HEK293 (cell line): ENCODE results near the gene TPD52L2.

ENCODE experiments used
- CTCF ChIA-PET: fragments of 350-600 bp; formaldehyde crosslinking; extraction: SDS; loops from one replicate; lab custom pipeline; 2021; ENCODE audit warnings: antibody characterized with exemption; lab: Yijun Ruan, JAX
- POLR2A ChIA-PET: fragments of 300-600 bp; formaldehyde crosslinking; extraction: SDS; loops from one replicate; lab custom pipeline; 2020; ENCODE audit warnings: antibody characterized with exemption, inconsistent platforms; lab: Yijun Ruan, JAX
- H3K27ac ChIP-seq: fragments of 200-500 bp; sonication (Bioruptor generic); 2 replicates; pipeline ENCODE4 v1.5.1; 2014; ENCODE audit warnings: low read depth, low read length, control low read depth, inconsistent platforms; ENCODE audit errors: extremely low read depth
- H3K36me3 ChIP-seq, 2 experiments: fragments of 200-500 bp in 1 of 2; sonication (Bioruptor generic) in 1 of 2; 1 replicate in 1 of 2; 2 replicates in 1 of 2; pipeline ENCODE4 v1.5.1; 2014 to 2017; ENCODE audit warnings: inconsistent platforms in 2 of 2, low read length in 2 of 2; ENCODE audit not compliant: control insufficient read depth in 2 of 2, insufficient read depth in 1 of 2
- H3K4me1 ChIP-seq: fragments of 200-500 bp; sonication (Bioruptor generic); 2 replicates; pipeline ENCODE4 v1.5.1; 2014; ENCODE audit warnings: mild to moderate bottlenecking, low read length, inconsistent platforms; ENCODE audit not compliant: control insufficient read depth, insufficient read depth
- H3K4me3 ChIP-seq: 2 replicates; pipeline ENCODE4 v1.5.1; 2011; ENCODE audit warnings: low read depth, mild to moderate bottlenecking, control low read depth, low read length, moderate library complexity
- H3K9me3 ChIP-seq: fragments of 200-500 bp; sonication (Bioruptor generic); 2 replicates; pipeline ENCODE4 v1.5.1; 2014; ENCODE audit warnings: low read depth, low read length, inconsistent platforms; ENCODE audit not compliant: control insufficient read depth, insufficient read depth
- GLIS1 ChIP-seq: fragments of 450-650 bp; formaldehyde crosslinking; IDR thresholded peaks from 2 replicates; pipeline ENCODE4 v1.5.1; 2016; ENCODE audit warnings: missing biosample characterization, missing genetic modification characterization
- GLIS2 ChIP-seq: fragments of 450-650 bp; formaldehyde crosslinking; IDR thresholded peaks from 2 replicates; pipeline ENCODE4 v1.5.1; 2016; ENCODE audit warnings: missing biosample characterization, missing genetic modification characterization
- HOXD13 ChIP-seq: sonication (generic); formaldehyde crosslinking; IDR thresholded peaks from 2 replicates; pipeline ENCODE4 v1.8.0; 2022; ENCODE audit warnings: missing genetic modification reagents, borderline replicate concordance
- MYNN ChIP-seq: fragments of 450-650 bp; formaldehyde crosslinking; IDR thresholded peaks from 2 replicates; pipeline ENCODE4 v1.5.1; 2016; ENCODE audit warnings: missing biosample characterization, missing genetic modification characterization, borderline replicate concordance
- ZBTB21 ChIP-seq: fragments of 450-650 bp; formaldehyde crosslinking; IDR thresholded peaks from 2 replicates; pipeline ENCODE4 v1.5.1; 2017; ENCODE audit warnings: missing biosample characterization, missing genetic modification characterization
- ZFP3 ChIP-seq: fragments of 450-650 bp; formaldehyde crosslinking; IDR thresholded peaks from 2 replicates; pipeline ENCODE4 v1.5.1; 2016; ENCODE audit warnings: low read depth, missing biosample characterization, missing genetic modification characterization
- ZNF114 ChIP-seq: fragments of 450-650 bp; formaldehyde crosslinking; IDR thresholded peaks from 2 replicates; pipeline ENCODE4 v1.5.0; 2017; ENCODE audit warnings: missing biosample characterization, missing genetic modification characterization
- ZNF155 ChIP-seq: fragments of 450-650 bp; formaldehyde crosslinking; IDR thresholded peaks from 2 replicates; pipeline ENCODE4 v1.5.1; 2016; ENCODE audit warnings: missing biosample characterization, missing genetic modification characterization
- ZNF157 ChIP-seq: fragments of 450-650 bp; formaldehyde crosslinking; IDR thresholded peaks from 2 replicates; pipeline ENCODE4 v1.5.1; 2016; ENCODE audit warnings: missing biosample characterization, missing genetic modification characterization
- ZNF18 ChIP-seq: fragments of 450-650 bp; formaldehyde crosslinking; IDR thresholded peaks from 2 replicates; pipeline ENCODE4 v1.5.1; 2016; ENCODE audit warnings: missing biosample characterization, missing genetic modification characterization
- ZNF202 ChIP-seq: fragments of 450-650 bp; formaldehyde crosslinking; IDR thresholded peaks from 2 replicates; pipeline ENCODE4 v1.5.1; 2016; ENCODE audit warnings: missing biosample characterization, missing genetic modification characterization, borderline replicate concordance
- ZNF221 ChIP-seq: fragments of 450-650 bp; formaldehyde crosslinking; IDR thresholded peaks from 2 replicates; pipeline ENCODE4 v1.5.1; 2017; ENCODE audit warnings: missing biosample characterization, missing genetic modification characterization, borderline replicate concordance
- ZNF366 ChIP-seq: fragments of 450-650 bp; formaldehyde crosslinking; conservative IDR thresholded peaks from 2 replicates; pipeline ENCODE4 v1.5.1; 2016; ENCODE audit warnings: missing biosample characterization, missing genetic modification characterization
- ZNF394 ChIP-seq: fragments of 450-650 bp; formaldehyde crosslinking; IDR thresholded peaks from 2 replicates; pipeline ENCODE4 v1.5.1; 2016; ENCODE audit warnings: missing biosample characterization, missing genetic modification characterization, mild to moderate bottlenecking, moderate library complexity, borderline replicate concordance
- ZNF433 ChIP-seq: fragments of 450-650 bp; formaldehyde crosslinking; IDR thresholded peaks from 2 replicates; pipeline ENCODE4 v1.5.1; 2016; ENCODE audit warnings: missing biosample characterization, missing genetic modification characterization, low read depth
- ZNF48 ChIP-seq: fragments of 450-650 bp; formaldehyde crosslinking; IDR thresholded peaks from 2 replicates; pipeline ENCODE4 v1.5.1; 2016; ENCODE audit warnings: missing biosample characterization, missing genetic modification characterization
- ZSCAN16 ChIP-seq: fragments of 450-650 bp; formaldehyde crosslinking; IDR thresholded peaks from 2 replicates; pipeline ENCODE4 v1.5.1; 2016; ENCODE audit warnings: missing biosample characterization, missing genetic modification characterization
- TF ChIP-seq, protein P1 (sequence below): fragments of 450-650 bp; formaldehyde crosslinking; IDR thresholded peaks from 2 replicates; pipeline ENCODE4 v1.5.1; 2017; ENCODE audit warnings: missing biosample characterization, missing genetic modification characterization
- TF ChIP-seq, protein P2 (sequence below): fragments of 450-650 bp; formaldehyde crosslinking; IDR thresholded peaks from 2 replicates; pipeline ENCODE4 v1.5.1; 2016; ENCODE audit warnings: missing biosample characterization, missing genetic modification characterization
- TF ChIP-seq, protein P3 (sequence below): fragments of 450-650 bp; formaldehyde crosslinking; IDR thresholded peaks from 2 replicates; pipeline ENCODE4 v1.5.1; 2016; ENCODE audit warnings: missing biosample characterization, missing genetic modification characterization, low read depth
- TF ChIP-seq, protein P4 (sequence below): fragments of 450-650 bp; formaldehyde crosslinking; IDR thresholded peaks from 2 replicates; pipeline ENCODE4 v1.5.1; 2016; ENCODE audit warnings: missing biosample characterization, missing genetic modification characterization
- TF ChIP-seq, protein P5 (sequence below): fragments of 450-650 bp; IDR thresholded peaks from 2 replicates; pipeline ENCODE4 v1.5.1; 2018; ENCODE audit warnings: missing biosample characterization, mild to moderate bottlenecking, missing genetic modification characterization

The TPD52L2 gene

GRCh38 chr20:63856098-63856511 is 9.0 kb upstream of the TPD52L2 start:
- Histone ChIP-seq H3K27ac (no peak overlapping the region), H3K4me1 (no peaks in the 10 kb centered on the region), H3K9me3 (no peaks in the 10 kb centered on the region), H3K4me3 (no peak overlapping the region), H3K36me3 (no peaks in the 10 kb centered on the region)
- TF ChIP-seq ZBTB21 (tag by site-specific recombination) = no peak
- TF ChIP-seq, protein P1, sequence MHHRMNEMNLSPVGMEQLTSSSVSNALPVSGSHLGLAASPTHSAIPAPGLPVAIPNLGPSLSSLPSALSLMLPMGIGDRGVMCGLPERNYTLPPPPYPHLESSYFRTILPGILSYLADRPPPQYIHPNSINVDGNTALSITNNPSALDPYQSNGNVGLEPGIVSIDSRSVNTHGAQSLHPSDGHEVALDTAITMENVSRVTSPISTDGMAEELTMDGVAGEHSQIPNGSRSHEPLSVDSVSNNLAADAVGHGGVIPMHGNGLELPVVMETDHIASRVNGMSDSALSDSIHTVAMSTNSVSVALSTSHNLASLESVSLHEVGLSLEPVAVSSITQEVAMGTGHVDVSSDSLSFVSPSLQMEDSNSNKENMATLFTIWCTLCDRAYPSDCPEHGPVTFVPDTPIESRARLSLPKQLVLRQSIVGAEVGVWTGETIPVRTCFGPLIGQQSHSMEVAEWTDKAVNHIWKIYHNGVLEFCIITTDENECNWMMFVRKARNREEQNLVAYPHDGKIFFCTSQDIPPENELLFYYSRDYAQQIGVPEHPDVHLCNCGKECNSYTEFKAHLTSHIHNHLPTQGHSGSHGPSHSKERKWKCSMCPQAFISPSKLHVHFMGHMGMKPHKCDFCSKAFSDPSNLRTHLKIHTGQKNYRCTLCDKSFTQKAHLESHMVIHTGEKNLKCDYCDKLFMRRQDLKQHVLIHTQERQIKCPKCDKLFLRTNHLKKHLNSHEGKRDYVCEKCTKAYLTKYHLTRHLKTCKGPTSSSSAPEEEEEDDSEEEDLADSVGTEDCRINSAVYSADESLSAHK = no peak
- TF ChIP-seq ZSCAN16 (tag by site-specific recombination) = no peak
- TF ChIP-seq, protein P2, sequence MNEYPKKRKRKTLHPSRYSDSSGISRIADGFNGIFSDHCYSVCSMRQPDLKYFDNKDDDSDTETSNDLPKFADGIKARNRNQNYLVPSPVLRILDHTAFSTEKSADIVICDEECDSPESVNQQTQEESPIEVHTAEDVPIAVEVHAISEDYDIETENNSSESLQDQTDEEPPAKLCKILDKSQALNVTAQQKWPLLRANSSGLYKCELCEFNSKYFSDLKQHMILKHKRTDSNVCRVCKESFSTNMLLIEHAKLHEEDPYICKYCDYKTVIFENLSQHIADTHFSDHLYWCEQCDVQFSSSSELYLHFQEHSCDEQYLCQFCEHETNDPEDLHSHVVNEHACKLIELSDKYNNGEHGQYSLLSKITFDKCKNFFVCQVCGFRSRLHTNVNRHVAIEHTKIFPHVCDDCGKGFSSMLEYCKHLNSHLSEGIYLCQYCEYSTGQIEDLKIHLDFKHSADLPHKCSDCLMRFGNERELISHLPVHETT = no peak
- TF ChIP-seq HOXD13 (CRISPR knock-in tag) = no peak
- TF ChIP-seq ZFP3 (tag by site-specific recombination) = no peak
- no peak for TF ChIP-seq ZNF155
- ChIA-PET POLR2A (interaction anchor here (2.1 kb wide), 1 partner anchor 8 kb away, joined by 8 read pairs; the partner anchor contains the start of gene TPD52L2), CTCF (no interaction called here)

- Histone ChIP-seq H3K4me3 (no peak overlapping the region), H3K9me3 (no peaks in the 10 kb centered on the region)
Measured at GRCh38 chr20:63857764-63858392, 7.2 kb upstream of the TPD52L2 start.

More at GRCh38 chr20:63857764-63858392, 7.2 kb upstream of the TPD52L2 start:
- POLR2A ChIA-PET = no interaction called here
- Histone ChIP-seq H3K27ac (no peak overlapping the region), H3K36me3 (peaks cover 0 to 16% of the 10 kb centered on the region in 2 experiments; a peak in 1 of 3 replicates), H3K4me1 (no peaks in the 10 kb centered on the region)
- TF ChIP-seq ZNF114 (no peak), GLIS1 (tag by site-specific recombination) (peak; percentile 65), ZNF157 (tag by site-specific recombination) (no peak), ZNF18 (tag by site-specific recombination) (no peak), ZNF394 (tag by site-specific recombination) (no peak), ZNF366 (tag by site-specific recombination) (no peak), GLIS2 (tag by site-specific recombination) (peak; percentile 30; the same call in 1 of the 2 replicates), MYNN (tag by site-specific recombination) (no peak), ZNF202 (no peak), ZNF48 (tag by site-specific recombination) (no peak), ZNF433 (tag by site-specific recombination) (no peak), ZNF221 (tag by site-specific recombination) (no peak), ZNF155 (no peak)
- TF ChIP-seq, protein P3, sequence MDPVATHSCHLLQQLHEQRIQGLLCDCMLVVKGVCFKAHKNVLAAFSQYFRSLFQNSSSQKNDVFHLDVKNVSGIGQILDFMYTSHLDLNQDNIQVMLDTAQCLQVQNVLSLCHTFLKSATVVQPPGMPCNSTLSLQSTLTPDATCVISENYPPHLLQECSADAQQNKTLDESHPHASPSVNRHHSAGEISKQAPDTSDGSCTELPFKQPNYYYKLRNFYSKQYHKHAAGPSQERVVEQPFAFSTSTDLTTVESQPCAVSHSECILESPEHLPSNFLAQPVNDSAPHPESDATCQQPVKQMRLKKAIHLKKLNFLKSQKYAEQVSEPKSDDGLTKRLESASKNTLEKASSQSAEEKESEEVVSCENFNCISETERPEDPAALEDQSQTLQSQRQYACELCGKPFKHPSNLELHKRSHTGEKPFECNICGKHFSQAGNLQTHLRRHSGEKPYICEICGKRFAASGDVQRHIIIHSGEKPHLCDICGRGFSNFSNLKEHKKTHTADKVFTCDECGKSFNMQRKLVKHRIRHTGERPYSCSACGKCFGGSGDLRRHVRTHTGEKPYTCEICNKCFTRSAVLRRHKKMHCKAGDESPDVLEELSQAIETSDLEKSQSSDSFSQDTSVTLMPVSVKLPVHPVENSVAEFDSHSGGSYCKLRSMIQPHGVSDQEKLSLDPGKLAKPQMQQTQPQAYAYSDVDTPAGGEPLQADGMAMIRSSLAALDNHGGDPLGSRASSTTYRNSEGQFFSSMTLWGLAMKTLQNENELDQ (tag by site-specific recombination) = no peak
- TF ChIP-seq, protein P4, sequence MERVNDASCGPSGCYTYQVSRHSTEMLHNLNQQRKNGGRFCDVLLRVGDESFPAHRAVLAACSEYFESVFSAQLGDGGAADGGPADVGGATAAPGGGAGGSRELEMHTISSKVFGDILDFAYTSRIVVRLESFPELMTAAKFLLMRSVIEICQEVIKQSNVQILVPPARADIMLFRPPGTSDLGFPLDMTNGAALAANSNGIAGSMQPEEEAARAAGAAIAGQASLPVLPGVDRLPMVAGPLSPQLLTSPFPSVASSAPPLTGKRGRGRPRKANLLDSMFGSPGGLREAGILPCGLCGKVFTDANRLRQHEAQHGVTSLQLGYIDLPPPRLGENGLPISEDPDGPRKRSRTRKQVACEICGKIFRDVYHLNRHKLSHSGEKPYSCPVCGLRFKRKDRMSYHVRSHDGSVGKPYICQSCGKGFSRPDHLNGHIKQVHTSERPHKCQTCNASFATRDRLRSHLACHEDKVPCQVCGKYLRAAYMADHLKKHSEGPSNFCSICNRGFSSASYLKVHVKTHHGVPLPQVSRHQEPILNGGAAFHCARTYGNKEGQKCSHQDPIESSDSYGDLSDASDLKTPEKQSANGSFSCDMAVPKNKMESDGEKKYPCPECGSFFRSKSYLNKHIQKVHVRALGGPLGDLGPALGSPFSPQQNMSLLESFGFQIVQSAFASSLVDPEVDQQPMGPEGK (tag by site-specific recombination) = peak; percentile 50; the same call in 1 of the 2 replicates
- TF ChIP-seq, protein P5, sequence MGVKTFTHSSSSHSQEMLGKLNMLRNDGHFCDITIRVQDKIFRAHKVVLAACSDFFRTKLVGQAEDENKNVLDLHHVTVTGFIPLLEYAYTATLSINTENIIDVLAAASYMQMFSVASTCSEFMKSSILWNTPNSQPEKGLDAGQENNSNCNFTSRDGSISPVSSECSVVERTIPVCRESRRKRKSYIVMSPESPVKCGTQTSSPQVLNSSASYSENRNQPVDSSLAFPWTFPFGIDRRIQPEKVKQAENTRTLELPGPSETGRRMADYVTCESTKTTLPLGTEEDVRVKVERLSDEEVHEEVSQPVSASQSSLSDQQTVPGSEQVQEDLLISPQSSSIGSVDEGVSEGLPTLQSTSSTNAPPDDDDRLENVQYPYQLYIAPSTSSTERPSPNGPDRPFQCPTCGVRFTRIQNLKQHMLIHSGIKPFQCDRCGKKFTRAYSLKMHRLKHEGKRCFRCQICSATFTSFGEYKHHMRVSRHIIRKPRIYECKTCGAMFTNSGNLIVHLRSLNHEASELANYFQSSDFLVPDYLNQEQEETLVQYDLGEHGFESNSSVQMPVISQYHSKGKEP (tag by site-specific recombination) = no peak
- CTCF ChIA-PET = interaction anchor here (0.8 to 1.4 kb wide), 2 partner anchors 71 to 113 kb away, joined by 3 to 4 read pairs; no protein-coding TSS in a partner anchor
